Stomach (tissue), 4 donors: Measurements from ENCODE around the gene ASIC2.

Experiments used
- CTCF ChIP-seq, 7 experiments: fragments of 450-650 bp in 4 of 7; fragments of 200-600 bp in 3 of 7; sonication (generic) in 3 of 7; IDR thresholded peaks; one replicate each; pipeline ENCODE4 v1.5.1; 2016 to 2019; ENCODE audit warnings: antibody characterized with exemption in 7 of 7, control low read depth in 2 of 7, mild to moderate bottlenecking in 1 of 7
- POLR2AphosphoS5 ChIP-seq, 3 donors: sonication (generic); formaldehyde crosslinking; IDR thresholded peaks; one replicate each; pipeline ENCODE4 v1.6.1; 2016; ENCODE audit warnings: antibody characterized with exemption in 3 of 3

- TF ChIP-seq CTCF (IDR thresholded peaks at IDR 0.05) (no peak), POLR2AphosphoS5 (IDR thresholded peaks at IDR 0.05) (peak in 1 of 3 donors; percentile 19)
Observed at GRCh38 chr17:33116021-33116551, 177.0 kb downstream of the ASIC2 start.
